ENCODE measurements around the gene UNKL.

The UNKL gene

GRCh38 chr16:1356061-1356900 lies 58.2 kb downstream of the UNKL start:
- no peak for FAIRE-seq
- DNase-seq (ENCODE audit: low spot score), result no peak

GRCh38 chr16:1355591-1355990 lies 58.9 kb downstream of the UNKL start:
- DNase-seq (ENCODE audit: low spot score) (no peak), FAIRE-seq (no peak)

- no peak for FAIRE-seq
- DNase-seq (ENCODE audit: low spot score), result no peak
Observed at GRCh38 chr16:1354815-1355540, 59.5 kb downstream of the UNKL start.

DNA sequence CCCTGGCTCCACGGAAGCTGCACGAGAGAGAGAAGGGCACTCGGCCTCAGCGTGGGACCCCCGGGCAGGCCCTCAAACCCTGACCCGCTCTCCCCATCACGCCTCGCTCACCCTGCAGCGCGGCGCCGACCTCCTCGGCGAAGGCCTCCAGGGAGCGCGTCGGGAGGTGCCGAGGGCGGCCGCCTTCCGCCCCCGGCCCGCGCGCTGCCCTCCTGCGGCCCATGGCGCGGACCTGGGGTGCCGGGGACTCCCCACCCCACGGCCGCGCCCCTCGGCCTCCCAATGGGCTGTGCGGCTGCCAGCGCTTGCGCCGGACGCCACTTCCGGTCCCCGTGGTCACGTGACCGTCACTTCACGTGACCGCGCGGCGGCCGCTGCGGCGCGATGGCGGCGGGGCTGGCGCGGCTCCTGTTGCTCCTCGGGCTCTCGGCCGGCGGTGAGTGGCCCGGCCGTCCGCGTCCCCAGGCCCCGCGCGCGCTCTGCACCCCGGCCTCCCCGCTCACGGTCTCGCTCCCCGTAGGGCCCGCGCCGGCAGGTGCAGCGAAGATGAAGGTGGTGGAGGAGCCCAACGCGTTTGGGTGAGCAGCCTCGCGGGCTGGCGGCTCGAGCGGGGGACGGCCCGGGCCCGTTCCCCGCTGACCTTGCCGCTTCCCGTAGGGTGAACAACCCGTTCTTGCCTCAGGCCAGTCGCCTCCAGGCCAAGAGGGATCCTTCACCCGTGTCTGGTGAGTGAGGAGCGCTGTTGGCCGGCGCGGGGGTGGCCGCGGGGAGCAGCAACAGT lies 62.7 kb downstream of the UNKL start, which contains the start of the genes GNPTG and TSR3:
Gene GNPTG (plus strand): TSS at position 350 of the 781 bp plus-strand sequence. CDS start 35 bp downstream, at position 385.
Gene TSR3 (minus strand): TSS at position 297 of the 781 bp plus-strand sequence. CDS start 74 bp downstream, at position 223.
- no peak for FAIRE-seq

GRCh38 chr16:1351215-1351581 lies 63.3 kb downstream of the UNKL start:
- FAIRE-seq, result no peak
- DNase-seq (ENCODE audit: low spot score), result no peak

More for the DNA sequence above, 62.7 kb downstream of the UNKL start, which contains the start of the genes GNPTG and TSR3:
- DNase-seq (ENCODE audit: low spot score), result peak; percentile 49

GRCh38 chr16:1350691-1351090 lies 63.8 kb downstream of the UNKL start:
- no peak for FAIRE-seq
- DNase-seq (ENCODE audit: low spot score), result no peak

DNA sequence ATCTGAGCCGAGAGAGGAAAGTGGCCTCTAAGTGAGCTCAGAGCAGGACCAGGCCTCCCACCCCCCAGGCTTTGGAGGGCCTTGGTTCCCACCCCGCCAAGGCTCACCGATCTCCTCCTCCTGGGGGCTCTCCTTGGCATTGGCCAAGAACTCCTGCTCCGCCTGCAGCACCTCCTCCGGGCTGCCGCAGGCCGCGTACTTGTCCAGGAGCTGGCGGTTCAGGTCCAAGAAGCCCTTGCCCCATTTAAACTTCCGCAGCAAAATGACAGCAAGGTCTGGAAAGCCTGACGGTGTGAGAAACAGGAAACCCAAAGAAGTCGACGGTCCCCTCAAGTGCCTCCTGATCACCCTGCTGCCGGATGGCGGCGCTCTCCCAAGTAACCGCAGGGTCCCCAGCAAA lies 64.6 kb downstream of the UNKL start:
- FAIRE-seq, result no peak
- no peak for DNase-seq (ENCODE audit: low spot score)

DNA sequence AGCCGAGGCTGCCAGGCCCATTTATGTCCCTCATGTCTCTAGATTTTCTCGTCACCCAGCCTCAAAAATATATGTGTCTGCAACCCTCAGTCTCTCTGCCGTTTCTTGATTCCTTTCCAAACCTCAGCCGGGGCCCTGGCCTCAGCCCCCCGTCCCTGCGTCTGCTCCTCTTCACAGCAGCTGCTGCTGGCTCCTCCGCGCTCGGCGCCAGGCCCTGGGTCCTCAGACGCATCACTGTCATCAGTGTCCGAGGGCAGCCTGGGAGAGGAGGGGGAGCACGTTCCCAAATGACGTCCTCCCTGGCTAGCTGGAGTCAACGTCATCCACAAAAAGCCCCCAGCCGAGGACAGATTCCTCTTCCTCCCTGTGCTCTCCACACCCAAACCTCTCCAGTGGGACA lies 65.2 kb downstream of the UNKL start:
- DNase-seq (ENCODE audit: low spot score), result no peak
- no peak for FAIRE-seq

GRCh38 chr16:1348926-1349325 lies 65.6 kb downstream of the UNKL start:
- no peak for DNase-seq (ENCODE audit: low spot score)
- FAIRE-seq, result no peak

DNA sequence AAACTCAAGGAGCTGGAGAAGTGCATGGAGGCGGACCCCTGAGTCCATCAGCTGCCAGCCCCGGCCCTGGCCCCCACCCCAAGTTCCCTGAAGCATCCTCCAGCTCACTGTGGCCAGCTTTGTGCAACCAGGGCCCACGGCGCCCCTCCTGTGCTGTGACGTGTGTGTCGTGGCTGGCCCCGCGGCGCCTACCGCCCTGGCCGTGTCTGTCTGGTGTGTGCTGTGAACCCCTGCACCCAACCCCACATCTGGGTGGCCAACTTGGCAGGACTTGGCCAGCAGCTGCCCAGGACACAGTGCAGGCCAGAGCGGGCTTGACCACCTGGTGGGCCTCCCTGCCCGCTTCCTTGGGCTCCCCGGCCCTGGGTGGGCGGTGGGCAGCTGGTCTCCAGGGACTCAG lies 66.1 kb downstream of the UNKL start:
- no peak for FAIRE-seq
- DNase-seq (ENCODE audit: low spot score), result no peak

DNA sequence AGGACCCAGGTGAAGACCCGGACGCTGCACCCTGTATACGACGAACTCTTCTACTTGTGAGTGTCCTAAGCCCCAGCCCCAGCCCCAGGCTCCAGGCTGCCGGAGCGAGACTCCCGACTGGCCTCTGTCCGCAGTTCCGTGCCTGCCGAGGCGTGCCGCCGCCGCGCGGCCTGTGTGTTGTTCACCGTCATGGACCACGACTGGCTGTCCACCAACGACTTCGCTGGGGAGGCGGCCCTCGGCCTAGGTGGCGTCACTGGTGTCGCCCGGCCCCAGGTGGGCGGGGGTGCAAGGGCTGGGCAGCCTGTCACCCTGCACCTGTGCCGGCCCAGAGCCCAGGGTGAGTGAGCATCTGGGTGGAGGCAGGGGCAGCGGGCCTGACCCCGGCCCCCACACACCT lies 66.5 kb downstream of the UNKL start:
- DNase-seq (ENCODE audit: low spot score) (no peak), FAIRE-seq (no peak)

DNA sequence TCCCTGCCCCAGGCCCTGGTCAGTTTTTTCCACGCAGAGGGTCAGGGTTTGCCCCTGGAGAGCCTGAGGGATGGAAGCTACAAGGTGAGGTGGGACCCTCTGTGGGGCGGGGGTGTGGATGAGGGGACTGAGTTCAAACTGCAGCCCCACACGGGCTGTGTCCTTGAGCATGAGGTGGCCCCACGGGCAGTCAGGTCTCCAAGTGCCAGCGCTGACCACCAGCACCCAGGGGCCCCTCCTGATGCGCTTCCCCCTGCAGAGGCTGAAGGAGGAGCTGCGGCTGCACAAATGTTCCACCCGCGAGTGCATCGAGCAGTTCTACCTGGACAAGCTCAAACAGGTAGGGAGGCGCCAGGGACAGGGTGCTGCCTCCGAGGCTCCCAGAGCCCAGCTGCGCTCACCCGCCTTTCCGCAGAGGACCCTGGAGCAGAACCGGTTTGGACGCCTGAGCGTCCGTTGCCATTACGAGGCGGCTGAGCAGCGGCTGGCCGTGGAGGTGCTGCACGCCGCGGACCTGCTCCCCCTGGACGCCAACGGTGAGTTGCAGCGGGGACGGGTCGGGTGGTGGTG lies 67.1 kb downstream of the UNKL start:
- DNase-seq (ENCODE audit: low spot score) (no peak), FAIRE-seq (no peak)

GRCh38 chr16:1346422-1347285 lies 67.8 kb downstream of the UNKL start:
- DNase-seq (ENCODE audit: low spot score), result no peak
- FAIRE-seq, result no peak

GRCh38 chr16:1345651-1346421 lies 68.7 kb downstream of the UNKL start:
- FAIRE-seq (no peak), DNase-seq (ENCODE audit: low spot score) (no peak)

DNA sequence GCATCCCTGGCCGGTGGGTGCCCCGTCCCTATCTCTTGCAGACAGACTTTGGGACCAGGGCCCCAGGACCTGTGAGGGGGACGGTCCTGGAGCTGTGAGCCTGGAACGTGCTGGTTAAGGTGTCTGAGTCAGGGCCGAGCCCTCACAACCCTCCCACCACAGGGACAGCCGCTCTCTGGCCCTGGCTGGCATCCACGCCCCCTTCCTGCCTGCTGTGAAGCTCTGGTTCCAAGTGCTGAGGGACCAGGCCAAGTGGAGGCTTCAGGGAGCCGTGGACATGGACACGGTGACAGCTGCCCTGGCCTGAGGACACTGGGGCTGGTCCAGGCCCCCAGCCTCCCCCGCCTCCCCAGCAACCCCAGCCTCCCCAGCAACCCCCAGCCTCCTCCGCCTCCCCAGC lies 69.4 kb downstream of the UNKL start:
- DNase-seq (ENCODE audit: low spot score), result no peak
- FAIRE-seq, result no peak

GRCh38 chr16:1344499-1344898 lies 70.0 kb downstream of the UNKL start:
- no peak for FAIRE-seq

GRCh38 chr16:1343428-1344242 lies 70.9 kb downstream of the UNKL start:
- FAIRE-seq (no peak), DNase-seq (ENCODE audit: low spot score) (no peak)

More at GRCh38 chr16:1344499-1344898, 70.0 kb downstream of the UNKL start:
- DNase-seq (ENCODE audit: low spot score), result no peak

GRCh38 chr16:1342526-1343427 lies 71.7 kb downstream of the UNKL start:
- FAIRE-seq (peak; percentile 62), DNase-seq (ENCODE audit: low spot score) (peak; percentile 95)
